ENCODE results near the gene LRRC23.

DNA sequence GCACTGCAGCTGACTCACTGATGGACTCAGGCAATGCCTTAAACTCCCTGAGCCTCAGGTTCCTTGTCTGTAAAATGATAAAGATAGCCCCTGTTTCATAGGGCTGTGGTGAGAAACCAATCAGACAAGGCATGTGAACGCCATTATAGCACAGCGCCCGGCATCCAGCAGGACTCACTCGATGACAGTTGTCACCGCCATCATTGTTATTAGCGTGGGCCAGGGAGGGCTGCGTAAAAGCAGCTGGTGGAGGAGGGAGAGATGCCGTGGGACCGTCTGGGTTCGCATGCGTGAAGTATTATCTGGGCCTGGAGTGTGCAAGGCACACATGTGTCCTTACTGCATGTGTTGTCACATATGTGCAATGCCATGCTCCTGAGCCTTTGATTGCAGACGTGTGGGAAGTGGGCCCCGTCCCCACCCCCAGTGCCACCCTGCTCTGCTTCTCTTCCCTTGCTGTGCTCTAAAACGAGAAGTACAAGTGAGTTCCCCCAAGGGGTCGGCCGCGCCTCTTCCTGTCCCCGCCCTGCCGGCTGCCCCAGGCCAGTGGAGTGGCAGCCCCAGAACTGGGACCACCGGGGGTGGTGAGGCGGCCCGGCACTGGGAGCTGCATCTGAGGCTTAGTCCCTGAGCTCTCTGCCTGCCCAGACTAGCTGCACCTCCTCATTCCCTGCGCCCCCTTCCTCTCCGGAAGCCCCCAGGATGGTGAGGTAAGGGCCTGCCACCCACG is 46.4 kb downstream of the LRRC23 start, which contains the start of gene PTPN6:
- TF ChIP-seq, protein P1, sequence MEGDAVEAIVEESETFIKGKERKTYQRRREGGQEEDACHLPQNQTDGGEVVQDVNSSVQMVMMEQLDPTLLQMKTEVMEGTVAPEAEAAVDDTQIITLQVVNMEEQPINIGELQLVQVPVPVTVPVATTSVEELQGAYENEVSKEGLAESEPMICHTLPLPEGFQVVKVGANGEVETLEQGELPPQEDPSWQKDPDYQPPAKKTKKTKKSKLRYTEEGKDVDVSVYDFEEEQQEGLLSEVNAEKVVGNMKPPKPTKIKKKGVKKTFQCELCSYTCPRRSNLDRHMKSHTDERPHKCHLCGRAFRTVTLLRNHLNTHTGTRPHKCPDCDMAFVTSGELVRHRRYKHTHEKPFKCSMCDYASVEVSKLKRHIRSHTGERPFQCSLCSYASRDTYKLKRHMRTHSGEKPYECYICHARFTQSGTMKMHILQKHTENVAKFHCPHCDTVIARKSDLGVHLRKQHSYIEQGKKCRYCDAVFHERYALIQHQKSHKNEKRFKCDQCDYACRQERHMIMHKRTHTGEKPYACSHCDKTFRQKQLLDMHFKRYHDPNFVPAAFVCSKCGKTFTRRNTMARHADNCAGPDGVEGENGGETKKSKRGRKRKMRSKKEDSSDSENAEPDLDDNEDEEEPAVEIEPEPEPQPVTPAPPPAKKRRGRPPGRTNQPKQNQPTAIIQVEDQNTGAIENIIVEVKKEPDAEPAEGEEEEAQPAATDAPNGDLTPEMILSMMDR (optimal IDR thresholded peaks at IDR 0.05 in 1 of 3, IDR thresholded peaks at IDR 0.05 in 1 of 3, conservative IDR thresholded peaks at IDR 0.05 in 1 of 3; ENCODE audit: extremely low read depth in 1 of 3, insufficient read depth in 2 of 3, low read length in 3 of 3), result no peak
- TF ChIP-seq EZH2 (IDR thresholded peaks at IDR 0.05; ENCODE audit: low read length), result no peak
